ENCODE results near the gene OR8G5. TPM values are rescaled to one million over a fixed set of nuclear protein-coding genes. Genes with fewer than 3 reads are reported as not detected.

Gene OR8G5
- total RNA-seq, 1 donor from 2014 or later, result not detected

- intact Hi-C loops (cut with micrococcal nuclease), result no loop called here
Measured at GRCh38 chr11:124307093-124307492, 50.9 kb downstream of the OR8G5 start.

GRCh38 chr11:124310721-124311120, 54.5 kb downstream of the OR8G5 start:
- H3K4me1 Mint-ChIP-seq, result no peaks in the 10 kb centered on the region
- no peak overlapping the region for H3K4me3 Mint-ChIP-seq
- H3K9me3 Mint-ChIP-seq, result no peaks in the 10 kb centered on the region
- peaks cover 3% of the 10 kb centered on the region for H3K27me3 Mint-ChIP-seq
- intact Hi-C loops (cut with micrococcal nuclease), result no loop called here
- DNase-seq (no peak), ATAC-seq (ENCODE audit: low read depth) (no peak)
- no peaks in the 10 kb centered on the region for H3K36me3 Mint-ChIP-seq (ENCODE audit: low read depth)
- TF ChIP-seq, protein P1, sequence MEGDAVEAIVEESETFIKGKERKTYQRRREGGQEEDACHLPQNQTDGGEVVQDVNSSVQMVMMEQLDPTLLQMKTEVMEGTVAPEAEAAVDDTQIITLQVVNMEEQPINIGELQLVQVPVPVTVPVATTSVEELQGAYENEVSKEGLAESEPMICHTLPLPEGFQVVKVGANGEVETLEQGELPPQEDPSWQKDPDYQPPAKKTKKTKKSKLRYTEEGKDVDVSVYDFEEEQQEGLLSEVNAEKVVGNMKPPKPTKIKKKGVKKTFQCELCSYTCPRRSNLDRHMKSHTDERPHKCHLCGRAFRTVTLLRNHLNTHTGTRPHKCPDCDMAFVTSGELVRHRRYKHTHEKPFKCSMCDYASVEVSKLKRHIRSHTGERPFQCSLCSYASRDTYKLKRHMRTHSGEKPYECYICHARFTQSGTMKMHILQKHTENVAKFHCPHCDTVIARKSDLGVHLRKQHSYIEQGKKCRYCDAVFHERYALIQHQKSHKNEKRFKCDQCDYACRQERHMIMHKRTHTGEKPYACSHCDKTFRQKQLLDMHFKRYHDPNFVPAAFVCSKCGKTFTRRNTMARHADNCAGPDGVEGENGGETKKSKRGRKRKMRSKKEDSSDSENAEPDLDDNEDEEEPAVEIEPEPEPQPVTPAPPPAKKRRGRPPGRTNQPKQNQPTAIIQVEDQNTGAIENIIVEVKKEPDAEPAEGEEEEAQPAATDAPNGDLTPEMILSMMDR (IDR thresholded peaks at IDR 0.05), result no peak
- H3K27ac Mint-ChIP-seq, result no peak overlapping the region
- ChIA-PET CTCF (no interaction called here), POLR2A (no interaction called here)

More at GRCh38 chr11:124307093-124307492, 50.9 kb downstream of the OR8G5 start:
- no peak for ATAC-seq (ENCODE audit: low read depth)
- no peak overlapping the region for H3K27ac Mint-ChIP-seq
- CTCF ChIA-PET, result no interaction called here
- POLR2A ChIA-PET, result no interaction called here
- no peaks in the 10 kb centered on the region for H3K9me3 Mint-ChIP-seq
- peaks cover 5% of the 10 kb centered on the region for H3K27me3 Mint-ChIP-seq
- DNase-seq, result no peak
- TF ChIP-seq, protein P1 (IDR thresholded peaks at IDR 0.05), result no peak
- no peak overlapping the region for H3K4me3 Mint-ChIP-seq
- no peaks in the 10 kb centered on the region for H3K4me1 Mint-ChIP-seq
- no peaks in the 10 kb centered on the region for H3K36me3 Mint-ChIP-seq (ENCODE audit: low read depth)

DNA sequence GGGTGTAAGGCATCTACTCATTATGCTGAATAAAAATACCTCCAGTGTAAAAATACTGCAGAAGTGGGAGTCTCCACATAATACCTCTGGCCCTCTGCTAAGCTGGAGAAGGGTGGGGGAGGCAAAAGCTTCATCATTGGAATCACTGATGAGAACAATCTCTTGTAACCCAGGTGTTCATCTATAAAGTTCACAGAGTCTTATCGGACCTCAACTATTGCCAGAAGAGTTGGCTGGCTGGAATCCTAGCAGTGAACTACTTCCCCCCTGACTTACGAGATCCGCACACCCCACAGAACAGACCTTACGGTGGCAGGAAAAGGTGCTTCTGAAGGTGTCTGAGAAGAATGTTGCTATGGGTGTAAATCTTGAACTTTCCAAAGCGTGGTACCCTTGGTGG, 55.1 kb downstream of the OR8G5 start:
- DNase-seq (no peak), ATAC-seq (ENCODE audit: low read depth) (no peak)
- Mint-ChIP-seq H3K27ac (no peak overlapping the region), H3K4me1 (no peaks in the 10 kb centered on the region), H3K36me3 (ENCODE audit: low read depth) (no peaks in the 10 kb centered on the region), H3K4me3 (no peak overlapping the region), H3K9me3 (no peaks in the 10 kb centered on the region), H3K27me3 (peaks cover 3% of the 10 kb centered on the region)
- intact Hi-C loops (cut with micrococcal nuclease), result no loop called here
- TF ChIP-seq, protein P1 (IDR thresholded peaks at IDR 0.05), result no peak
- ChIA-PET CTCF (no interaction called here), POLR2A (no interaction called here)

- CTCF ChIA-PET, result no interaction called here
- intact Hi-C loops (cut with micrococcal nuclease), result no loop called here
- H3K4me1 Mint-ChIP-seq, result no peaks in the 10 kb centered on the region
- no peak overlapping the region for H3K4me3 Mint-ChIP-seq
- peaks cover 3% of the 10 kb centered on the region for H3K27me3 Mint-ChIP-seq
- no peak overlapping the region for H3K27ac Mint-ChIP-seq
- ATAC-seq (ENCODE audit: low read depth) (no peak), DNase-seq (no peak)
- TF ChIP-seq, protein P1 (IDR thresholded peaks at IDR 0.05), result no peak
- no peaks in the 10 kb centered on the region for H3K9me3 Mint-ChIP-seq
- no peaks in the 10 kb centered on the region for H3K36me3 Mint-ChIP-seq (ENCODE audit: low read depth)
- POLR2A ChIA-PET, result no interaction called here
Measured at GRCh38 chr11:124311670-124312069, 55.5 kb downstream of the OR8G5 start.

GRCh38 chr11:124313131-124313530, 57.0 kb downstream of the OR8G5 start:
- TF ChIP-seq, protein P1 (IDR thresholded peaks at IDR 0.05), result no peak
- H3K36me3 Mint-ChIP-seq (ENCODE audit: low read depth), result no peaks in the 10 kb centered on the region
- peaks cover 1% of the 10 kb centered on the region for H3K27me3 Mint-ChIP-seq
- no peaks in the 10 kb centered on the region for H3K4me1 Mint-ChIP-seq
- intact Hi-C loops (cut with micrococcal nuclease), result no loop called here
- no peak overlapping the region for H3K4me3 Mint-ChIP-seq
- DNase-seq, result no peak
- POLR2A ChIA-PET, result no interaction called here
- H3K9me3 Mint-ChIP-seq, result no peaks in the 10 kb centered on the region
- H3K27ac Mint-ChIP-seq, result no peak overlapping the region
- no peak for ATAC-seq (ENCODE audit: low read depth)
- CTCF ChIA-PET, result no interaction called here

All from activated B cell treated with CpG ODN at 0.5 μM for 24 hours (primary cell).